Peyer's patch (tissue), 4 donors: ENCODE data around the gene CHST15.

Experiments
- POLR2A ChIP-seq, 2 donors: fragments of 450-650 bp; IDR thresholded peaks; one replicate each; pipeline ENCODE4 v1.5.1; 2017; ENCODE audit warnings: antibody characterized with exemption in 2 of 2, mild to moderate bottlenecking in 2 of 2, moderate library complexity in 2 of 2
- TF ChIP-seq, protein P1 (sequence below), 6 experiments: fragments of 450-650 bp in 4 of 6; fragments of 200-600 bp in 2 of 6; sonication (generic) in 1 of 6; IDR thresholded peaks; one replicate each; pipeline ENCODE4 v1.5.1; 2017 to 2019; ENCODE audit warnings: antibody characterized with exemption in 6 of 6, mild to moderate bottlenecking in 3 of 6, moderate library complexity in 1 of 6

DNA sequence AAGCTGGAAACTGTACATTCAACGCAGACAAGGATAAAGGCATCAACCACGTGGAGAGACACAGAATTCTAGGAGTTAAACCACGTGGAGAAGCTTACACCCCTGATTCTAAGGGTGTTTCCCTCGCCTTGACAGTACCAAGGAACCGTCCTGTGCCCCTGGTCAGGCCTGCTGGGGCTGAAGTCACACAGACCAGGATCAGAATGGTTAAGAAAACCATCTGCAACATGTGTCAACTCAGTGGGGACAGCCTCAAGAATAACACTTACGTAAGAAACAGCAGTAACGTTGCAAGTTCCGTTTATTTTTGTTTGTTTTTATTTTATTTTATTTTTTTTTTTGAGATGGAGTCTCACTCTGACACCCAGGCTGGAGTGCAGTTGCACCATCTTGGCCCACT, 55.6 kb downstream of the CHST15 start:
- TF ChIP-seq, protein P1, sequence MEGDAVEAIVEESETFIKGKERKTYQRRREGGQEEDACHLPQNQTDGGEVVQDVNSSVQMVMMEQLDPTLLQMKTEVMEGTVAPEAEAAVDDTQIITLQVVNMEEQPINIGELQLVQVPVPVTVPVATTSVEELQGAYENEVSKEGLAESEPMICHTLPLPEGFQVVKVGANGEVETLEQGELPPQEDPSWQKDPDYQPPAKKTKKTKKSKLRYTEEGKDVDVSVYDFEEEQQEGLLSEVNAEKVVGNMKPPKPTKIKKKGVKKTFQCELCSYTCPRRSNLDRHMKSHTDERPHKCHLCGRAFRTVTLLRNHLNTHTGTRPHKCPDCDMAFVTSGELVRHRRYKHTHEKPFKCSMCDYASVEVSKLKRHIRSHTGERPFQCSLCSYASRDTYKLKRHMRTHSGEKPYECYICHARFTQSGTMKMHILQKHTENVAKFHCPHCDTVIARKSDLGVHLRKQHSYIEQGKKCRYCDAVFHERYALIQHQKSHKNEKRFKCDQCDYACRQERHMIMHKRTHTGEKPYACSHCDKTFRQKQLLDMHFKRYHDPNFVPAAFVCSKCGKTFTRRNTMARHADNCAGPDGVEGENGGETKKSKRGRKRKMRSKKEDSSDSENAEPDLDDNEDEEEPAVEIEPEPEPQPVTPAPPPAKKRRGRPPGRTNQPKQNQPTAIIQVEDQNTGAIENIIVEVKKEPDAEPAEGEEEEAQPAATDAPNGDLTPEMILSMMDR (IDR thresholded peaks at IDR 0.05), result no peak
- no peak for TF ChIP-seq POLR2A (IDR thresholded peaks at IDR 0.05)
